HG02981 (cell line): ENCODE results near the gene CNTN5.
A peak's percentile ranks its signal among the peaks of the same experiment; 100 is the strongest.

Experiments
- ATAC-seq: cut with Tn5 transposase; IDR thresholded peaks from one replicate; pipeline ENCODE4 v1.9.1; 2021; ENCODE audit warnings: mild to moderate bottlenecking, moderate library complexity; ENCODE audit not compliant: unreplicated experiment

CNTN5 gene

DNA sequence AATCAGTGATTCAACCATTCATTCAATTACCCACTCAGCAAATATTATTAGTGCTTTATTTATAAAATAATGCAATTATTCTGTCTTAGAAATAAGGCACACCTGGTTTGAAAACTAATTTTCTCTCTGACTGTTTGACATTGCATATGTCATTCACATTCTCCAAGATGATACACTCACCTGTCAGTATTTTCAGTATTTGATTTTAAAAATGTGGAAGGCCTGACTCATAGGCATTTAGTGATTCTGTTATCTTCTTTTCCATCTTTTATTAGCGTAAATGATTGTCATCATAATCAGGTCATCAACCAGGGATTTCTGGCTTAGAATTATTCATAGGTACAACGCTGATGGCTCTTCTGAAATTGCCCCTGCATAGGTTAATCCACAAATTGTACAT lies 480.9 kb downstream of the CNTN5 start:
- ATAC-seq = no peak

DNA sequence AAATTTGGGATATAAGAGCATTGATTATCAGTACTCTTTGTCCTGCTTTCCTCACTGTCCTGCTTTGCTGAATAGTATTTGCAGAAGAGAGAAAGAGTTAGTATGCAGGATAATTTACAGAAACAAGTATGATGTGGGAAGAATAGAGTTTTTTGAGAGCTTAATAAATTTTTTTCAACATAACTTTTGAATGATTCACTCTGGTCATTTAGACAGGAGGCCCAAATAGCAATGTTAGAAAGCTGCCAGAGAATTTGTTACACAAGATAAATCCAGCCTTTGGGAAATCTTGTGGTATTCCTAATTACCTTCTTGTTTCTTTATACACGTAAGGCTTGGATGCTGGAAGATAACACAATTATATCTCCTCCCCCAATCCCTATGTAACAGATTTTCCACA lies 484.6 kb downstream of the CNTN5 start:
- no peak for ATAC-seq

DNA sequence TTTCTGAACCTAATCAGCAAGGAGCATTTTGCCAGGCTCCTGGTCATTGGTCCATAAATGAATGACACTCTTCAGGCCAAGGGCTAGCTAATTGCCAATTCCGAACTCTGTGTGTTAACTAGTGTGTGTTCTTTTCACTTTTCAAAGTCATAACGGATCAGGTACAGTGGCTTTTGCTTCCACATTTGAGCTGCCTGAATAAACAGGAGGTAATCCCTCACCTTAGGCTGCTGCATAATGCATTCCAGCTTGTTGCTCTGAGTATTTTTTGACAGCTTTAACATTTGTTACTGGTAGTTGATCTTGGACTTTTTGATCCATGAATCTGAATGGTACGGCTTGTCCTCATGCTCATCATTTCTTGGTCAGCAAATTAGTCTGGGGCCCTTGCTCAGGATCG lies 485.1 kb downstream of the CNTN5 start:
- ATAC-seq = no peak

DNA sequence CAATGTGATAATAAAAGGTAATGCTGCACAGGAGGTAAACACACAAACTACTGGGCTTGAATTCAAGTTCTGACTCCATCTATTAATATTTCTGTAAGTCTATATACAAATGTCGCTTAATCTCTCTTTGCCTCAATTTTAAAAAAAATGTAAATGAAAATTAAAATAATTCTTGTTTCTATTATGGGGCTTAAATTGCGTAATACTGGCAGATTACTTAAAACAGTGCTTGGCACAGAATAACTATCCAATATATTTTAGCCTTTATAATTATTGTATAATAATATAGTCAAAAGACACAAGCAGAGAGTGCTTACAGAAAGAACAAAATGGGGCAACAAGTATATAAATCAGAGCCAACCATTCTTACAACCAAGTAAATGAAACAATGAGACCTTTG lies 489.1 kb downstream of the CNTN5 start:
- ATAC-seq = no peak

DNA sequence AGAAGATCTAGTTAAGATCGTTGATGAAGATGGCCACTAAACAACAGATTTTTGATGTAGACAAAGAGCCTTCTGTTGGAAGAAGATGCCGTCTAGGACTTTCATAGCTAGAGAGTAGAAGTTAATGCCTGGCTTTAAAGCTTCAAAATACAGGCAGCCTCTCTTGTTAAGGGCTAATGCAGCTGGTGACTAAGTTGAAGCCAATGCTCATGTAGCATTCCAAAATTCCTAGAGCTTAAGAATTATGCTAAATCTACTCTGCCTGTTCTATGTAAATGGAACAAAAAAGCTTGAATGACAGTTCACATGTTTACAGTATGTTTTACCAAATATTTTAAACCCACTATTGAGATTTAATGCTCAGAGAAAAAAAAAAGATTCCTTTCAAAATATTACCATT lies 492.6 kb downstream of the CNTN5 start:
- no peak for ATAC-seq

DNA sequence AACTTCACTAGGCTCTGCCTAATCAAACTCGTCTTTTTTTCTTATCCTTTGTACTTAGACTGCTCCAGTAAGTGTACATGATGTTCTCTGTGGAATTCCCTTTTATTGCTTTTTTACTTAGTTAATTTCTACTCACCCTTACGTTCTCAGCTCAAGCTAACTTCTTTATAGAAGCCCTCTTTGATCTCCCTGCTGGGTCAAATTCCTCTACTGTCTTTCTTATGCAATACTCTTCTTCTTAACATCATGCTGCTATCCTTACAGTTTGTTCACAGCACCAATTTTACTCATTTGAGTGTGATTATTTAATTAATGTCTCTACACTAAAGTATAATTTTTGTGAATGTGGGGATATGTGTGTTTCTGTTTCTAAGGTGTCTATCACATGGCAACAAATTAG lies 498.3 kb downstream of the CNTN5 start:
- ATAC-seq = no peak

DNA sequence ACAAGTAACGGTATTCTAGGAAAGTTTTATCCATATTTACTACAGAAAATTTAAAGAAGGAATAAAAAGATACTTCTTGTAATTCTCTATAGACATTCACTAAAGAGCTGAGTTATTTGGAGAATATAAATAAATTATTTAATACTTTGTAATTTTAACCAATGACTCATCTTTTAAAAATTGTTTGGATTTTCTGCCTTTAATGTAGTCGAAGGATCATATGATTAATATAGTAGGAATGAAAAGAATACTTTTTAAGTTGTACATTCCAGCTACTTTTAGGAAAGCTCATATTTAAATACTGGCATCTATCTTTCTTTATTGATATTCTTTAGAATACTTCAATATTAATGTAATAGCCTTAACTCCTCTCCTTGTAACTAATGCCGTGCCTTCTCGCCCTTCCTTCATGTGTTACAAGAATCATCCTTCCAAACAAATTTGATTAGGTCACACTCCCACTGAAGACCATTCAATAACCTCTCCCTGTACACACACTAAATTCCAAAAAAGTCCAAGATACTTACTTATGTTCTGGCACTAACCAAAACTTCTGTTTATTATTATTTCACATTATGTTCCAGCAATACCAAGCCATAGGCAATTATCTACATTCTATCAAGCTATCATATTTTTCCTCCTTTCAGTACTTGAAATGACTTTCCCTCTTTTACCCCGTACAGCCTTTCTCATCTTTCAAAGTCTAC lies 501.9 kb downstream of the CNTN5 start:
- ATAC-seq = no peak

DNA sequence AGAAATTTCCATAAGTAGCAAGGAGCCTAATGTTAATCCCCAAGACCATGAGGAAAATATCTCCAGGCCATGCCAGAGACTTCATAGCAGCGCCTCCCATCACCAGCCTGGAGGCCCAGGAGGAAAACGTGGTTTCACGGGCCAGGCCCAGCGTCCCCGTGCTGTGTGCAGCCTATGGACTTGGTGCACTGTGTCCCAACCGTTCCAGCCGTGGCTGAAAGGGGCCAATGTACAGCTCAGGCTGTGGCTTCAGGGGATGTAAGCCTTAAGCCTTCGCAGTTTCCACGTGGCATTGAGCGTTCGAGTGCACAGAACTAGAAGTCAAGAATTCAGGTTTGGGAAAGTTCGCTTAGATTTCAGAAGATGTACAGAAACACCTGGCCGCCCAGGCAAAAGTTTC lies 510.7 kb downstream of the CNTN5 start:
- ATAC-seq = no peak

DNA sequence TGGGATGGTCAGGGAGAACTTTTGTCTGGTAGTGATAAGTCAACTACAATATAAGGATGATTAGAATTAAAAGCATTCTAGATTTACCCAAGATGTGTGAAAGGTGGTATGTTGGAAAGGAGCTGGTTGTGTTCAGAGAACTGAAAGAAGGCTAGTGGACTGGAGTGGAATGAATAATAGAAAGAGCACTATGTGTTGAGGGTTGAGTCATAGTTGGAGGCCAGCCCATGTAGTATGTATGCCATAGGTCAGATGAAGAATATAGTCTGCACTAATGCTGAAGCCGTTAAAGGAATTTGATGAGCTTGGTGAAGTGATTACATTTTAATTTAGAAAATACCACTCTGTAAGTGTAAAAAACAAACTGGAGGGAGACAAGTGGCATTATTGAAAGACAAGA lies 514.1 kb downstream of the CNTN5 start:
- peak; percentile 71 for ATAC-seq

DNA sequence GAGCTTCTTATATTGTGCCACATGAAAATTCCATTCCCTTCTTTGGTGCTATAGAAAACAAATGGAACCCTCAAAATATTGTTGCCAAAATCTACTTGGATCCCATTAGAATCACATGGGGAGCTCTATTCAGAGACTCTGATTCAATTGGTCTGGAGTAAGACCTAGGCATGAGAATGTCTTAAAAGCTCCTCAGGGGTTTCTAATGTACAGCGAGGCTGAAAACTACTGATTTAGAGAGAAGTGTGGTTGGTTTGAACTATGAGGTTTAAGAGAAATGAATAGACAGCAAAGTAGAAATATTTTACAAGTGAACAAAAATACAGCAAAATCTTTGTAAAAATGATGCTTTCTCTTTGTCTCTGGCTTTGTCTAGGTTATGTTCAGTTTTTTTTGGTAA lies 514.7 kb downstream of the CNTN5 start:
- ATAC-seq = peak; percentile 82

DNA sequence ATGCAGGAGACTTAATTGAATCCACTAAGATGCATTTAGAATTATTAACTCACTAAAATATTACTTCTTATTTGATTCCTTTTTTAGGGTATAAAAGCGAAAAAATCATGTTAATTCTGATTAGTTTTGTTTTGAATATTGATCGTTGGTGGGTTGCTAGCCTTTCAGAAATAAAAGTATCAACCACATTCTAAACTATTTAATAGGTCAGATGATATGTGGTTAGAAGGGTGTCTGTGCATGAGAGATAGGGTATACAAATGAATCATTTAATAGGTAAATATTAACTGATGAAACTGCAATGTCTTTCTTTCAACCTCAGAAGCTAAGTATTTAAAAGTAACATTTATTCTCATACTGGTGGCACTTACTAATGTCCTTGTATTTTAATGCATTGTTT lies 515.1 kb downstream of the CNTN5 start:
- peak; percentile 80 for ATAC-seq

DNA sequence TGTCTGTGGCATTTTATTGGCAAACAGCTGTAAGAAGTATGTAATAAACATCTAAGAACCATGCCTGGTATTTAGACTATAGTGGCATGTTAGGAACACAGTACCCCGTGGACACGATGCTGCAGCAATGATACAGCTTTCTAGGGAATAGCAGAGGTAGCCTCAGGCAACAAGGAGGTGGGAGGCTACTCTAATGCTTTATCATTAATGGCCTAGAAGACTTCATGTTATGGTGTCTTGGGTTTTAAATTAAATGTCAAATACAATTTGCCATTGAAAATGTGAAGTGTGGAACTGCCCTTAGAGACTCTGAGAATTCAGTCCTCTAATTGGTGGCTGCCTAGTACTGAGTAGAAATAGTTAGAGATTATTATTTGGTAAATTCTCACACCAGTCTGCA lies 516.9 kb downstream of the CNTN5 start:
- ATAC-seq = no peak

DNA sequence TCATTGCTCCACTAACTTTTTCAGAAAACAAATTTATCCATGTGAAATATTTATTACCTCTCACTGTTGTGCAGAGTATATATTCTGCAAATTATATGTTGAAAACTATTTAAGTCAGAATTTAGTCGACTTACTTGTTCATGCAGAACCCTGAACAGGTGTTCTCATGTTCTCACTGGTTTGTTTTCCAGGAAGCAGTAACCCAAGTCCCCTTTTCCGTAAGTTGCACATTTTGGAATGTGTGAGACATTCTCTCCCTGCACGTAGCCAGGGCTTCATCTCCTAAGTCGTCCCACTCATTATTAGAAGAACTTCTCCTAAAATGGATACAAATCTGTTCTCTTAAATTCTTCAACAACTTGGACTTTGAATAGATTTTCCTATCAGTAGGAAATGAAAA lies 524.9 kb downstream of the CNTN5 start:
- ATAC-seq = no peak

DNA sequence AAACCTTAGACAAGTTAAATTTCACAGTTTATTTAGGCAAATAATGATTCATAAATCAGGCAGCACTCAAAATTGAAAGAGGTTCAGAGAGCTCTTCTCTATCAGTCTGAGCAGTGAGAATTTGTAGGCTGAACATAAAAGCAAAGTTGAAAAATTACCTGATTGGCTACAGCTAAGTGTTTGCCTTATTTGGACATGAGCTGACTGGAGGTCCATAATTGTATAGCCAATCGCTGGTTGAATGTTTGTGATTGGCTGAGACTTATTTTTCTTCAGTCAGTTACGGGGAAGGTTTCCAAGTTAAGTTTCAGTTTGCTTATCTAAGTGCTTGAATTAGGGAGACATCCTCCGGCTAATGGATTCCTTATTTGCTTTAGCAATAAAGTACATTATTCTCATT lies 527.5 kb downstream of the CNTN5 start:
- ATAC-seq = no peak

DNA sequence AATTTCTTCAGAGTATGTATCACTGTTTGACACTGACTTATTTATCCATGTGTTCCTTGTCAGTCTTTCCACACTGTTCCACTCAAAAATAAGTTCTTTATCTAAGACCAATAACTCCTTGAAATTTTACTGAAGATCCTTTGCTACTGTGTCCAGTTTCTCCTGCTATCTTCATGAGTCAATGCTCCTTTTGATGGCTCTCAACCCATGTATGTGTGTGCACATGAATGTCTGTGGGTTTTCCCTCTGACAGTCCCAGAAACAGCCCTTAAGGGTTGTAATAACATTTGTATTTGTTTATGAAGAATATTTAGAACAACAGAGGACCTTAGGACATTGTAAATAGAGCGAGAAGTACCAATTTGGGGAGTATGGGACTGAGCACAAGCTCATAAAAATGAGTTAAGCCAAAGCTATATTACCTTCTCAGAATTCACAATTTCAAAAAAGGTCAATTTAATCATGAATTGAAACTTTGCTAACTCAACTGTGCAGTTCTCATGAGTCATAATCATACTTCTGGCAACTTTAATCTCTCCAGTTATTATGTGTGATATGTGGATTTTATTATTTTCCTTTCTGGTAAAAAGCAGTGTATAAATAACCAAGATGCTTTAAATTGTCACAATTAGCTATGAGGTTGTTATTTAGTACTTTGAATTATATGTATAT lies 533.6 kb downstream of the CNTN5 start:
- peak; percentile 55 for ATAC-seq

DNA sequence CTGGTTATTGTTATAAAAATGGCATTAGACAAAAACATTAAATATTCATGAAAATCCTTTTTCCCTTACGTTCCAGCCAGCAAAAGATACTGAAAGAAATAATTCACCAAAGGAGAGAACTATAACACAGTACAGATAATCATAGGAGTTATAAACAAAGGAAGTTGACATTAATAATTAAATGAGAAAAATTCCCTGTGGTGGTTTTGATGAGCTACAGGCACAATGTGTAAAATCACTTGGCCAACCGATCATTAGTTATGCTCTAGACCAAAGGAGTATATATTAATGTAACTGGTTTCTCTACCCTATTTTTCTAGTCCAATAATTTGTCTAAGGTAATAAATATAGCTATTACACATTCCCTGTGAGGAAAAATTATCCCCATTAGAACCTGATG lies 534.7 kb downstream of the CNTN5 start:
- ATAC-seq = no peak

DNA sequence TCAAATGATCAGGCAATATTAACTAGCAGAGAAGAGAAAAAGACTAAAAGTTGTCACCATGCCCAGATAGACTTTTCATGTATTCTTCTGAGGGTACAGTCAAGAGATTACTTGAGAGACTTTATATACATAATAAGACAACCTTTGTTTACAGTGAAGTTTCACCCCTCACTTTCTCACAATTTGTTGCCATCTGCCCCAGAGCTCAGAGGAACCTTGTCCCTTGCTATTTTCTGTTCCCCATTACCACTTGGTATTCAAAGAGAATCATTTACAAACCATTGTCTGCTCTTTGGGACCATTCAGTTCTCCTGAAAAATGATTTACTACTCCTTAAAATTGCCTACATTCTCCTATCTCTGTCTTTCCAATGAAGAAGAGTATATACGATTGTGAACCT lies 544.6 kb downstream of the CNTN5 start:
- ATAC-seq = peak; percentile 55

DNA sequence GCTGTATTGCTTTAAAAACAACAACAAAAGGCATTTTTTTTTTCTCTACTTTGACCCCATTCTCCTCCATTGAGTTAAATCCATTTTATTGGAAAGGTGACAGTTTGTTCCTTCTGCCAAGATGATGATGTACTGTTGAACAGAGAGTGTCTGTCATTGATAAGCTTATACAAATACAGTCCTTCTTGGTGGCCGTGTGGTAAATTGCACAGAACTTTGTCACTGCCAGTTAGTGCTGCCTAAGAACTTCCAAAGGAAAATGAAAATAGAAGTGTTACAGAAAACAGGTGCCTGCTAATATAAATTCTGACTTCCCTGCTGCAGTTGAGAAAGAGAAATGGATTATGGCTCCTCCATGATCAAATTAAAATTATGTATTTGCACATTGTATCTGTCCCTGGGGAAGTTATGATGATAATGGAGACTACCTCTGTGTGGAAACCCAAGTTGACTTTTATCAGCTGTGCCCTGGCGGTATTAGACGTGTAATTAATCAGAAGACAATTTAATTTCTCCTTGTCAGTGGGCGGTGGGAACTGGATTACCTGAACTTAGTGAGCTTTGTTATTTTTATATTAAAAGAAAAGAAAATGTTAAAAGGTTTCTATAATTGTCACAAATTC lies 546.7 kb downstream of the CNTN5 start:
- no peak for ATAC-seq

DNA sequence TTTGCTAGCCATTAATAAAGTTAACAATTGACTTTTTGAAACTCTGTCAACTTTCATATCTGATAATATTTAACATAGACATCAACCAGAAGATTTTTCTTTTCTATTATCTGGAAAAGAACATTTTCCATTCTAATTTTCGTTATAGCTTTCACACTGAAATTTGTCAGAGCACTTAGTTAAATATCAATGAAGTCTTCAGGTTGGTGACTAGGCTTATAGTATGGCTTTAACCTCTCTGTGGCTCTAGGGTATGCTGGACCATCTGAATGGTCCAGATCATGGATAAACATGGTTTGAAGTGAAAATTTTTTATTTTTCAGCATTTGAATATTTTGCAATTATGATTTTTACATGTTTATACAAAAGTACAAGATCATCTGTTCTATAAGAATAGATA lies 548.1 kb downstream of the CNTN5 start:
- ATAC-seq = no peak

DNA sequence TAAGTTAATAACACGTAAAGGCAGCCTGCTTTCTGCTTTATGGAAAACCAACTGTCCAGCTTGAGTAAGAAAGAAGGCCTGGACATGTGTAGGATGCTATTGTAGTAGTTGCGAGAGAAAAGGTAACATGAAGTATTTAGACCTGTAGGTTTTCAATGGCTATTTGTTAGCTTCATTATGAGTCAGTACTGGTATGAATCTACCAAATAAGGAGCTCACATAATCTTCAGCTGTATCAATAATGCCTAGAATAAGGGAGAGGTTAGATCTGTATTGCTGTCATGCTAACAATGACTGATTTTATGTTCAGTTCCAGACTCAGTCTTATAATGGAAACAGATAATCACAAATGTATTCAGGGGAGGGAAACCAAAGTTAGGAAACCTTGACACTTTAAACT lies 550.3 kb downstream of the CNTN5 start:
- peak; percentile 82 for ATAC-seq

DNA sequence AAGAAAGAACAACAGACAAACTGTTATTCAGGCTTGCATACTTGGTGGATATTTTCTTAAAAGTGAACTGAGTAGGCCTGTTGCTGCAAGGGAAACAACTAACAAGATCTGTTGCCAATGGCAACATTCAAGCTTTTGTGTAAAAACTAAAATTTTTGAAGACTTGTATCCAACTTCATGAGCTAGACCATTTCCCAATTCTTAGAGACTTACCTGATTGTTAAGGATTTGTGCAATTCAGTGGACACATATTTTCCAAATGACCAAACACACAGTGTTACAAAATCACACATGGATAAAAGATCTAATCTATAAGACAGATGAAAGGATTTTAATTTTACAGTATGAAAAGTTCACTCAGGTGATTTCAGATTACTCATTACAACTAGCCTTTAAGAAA lies 564.1 kb downstream of the CNTN5 start:
- ATAC-seq = no peak

DNA sequence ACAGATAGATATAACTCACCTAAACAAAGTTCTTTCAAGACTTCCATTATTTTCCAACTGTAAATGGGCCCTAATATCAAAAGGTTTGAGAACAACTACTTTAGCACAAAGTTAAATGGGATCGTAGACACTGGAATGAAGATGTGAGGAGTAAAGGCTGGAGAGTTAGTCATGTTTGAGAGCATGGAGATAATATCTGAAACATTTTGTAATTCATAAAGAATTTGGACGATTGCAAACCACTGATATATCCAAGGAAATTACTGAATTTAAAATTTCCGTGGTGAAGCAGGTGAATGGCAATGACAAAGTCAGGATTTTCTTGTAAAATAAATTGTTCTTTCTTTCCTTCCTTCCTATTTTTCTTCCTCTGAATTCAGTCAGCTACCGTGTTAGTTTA lies 564.9 kb downstream of the CNTN5 start:
- ATAC-seq = no peak
